Sigmoid colon (tissue), 3 donors: ENCODE data around the gene REEP3.
"Not testable (repeated sequence)": the region's sequence is repeated elsewhere in the genome, so short reads cannot be mapped to it uniquely, and the experiment has no call there.

Experiments
- POLR2A ChIP-seq, 2 donors: fragments of 450-650 bp; IDR thresholded peaks; one replicate each; pipeline ENCODE4 v1.6.1; 2016; ENCODE audit warnings: antibody characterized with exemption in 2 of 2, mild to moderate bottlenecking in 2 of 2, moderate library complexity in 2 of 2
- TF ChIP-seq, protein P1 (sequence below), 4 experiments: fragments of 450-650 bp in 3 of 4; fragments of 200-600 bp in 1 of 4; IDR thresholded peaks; one replicate each; pipeline ENCODE4 v1.5.1; 2016 to 2019; ENCODE audit warnings: antibody characterized with exemption in 4 of 4, mild to moderate bottlenecking in 3 of 4, moderate library complexity in 2 of 4

GRCh38 chr10:63564731-63565130, 43.5 kb downstream of the REEP3 start:
- TF ChIP-seq POLR2A (IDR thresholded peaks at IDR 0.05): not testable (repeated sequence)
- TF ChIP-seq, protein P1, sequence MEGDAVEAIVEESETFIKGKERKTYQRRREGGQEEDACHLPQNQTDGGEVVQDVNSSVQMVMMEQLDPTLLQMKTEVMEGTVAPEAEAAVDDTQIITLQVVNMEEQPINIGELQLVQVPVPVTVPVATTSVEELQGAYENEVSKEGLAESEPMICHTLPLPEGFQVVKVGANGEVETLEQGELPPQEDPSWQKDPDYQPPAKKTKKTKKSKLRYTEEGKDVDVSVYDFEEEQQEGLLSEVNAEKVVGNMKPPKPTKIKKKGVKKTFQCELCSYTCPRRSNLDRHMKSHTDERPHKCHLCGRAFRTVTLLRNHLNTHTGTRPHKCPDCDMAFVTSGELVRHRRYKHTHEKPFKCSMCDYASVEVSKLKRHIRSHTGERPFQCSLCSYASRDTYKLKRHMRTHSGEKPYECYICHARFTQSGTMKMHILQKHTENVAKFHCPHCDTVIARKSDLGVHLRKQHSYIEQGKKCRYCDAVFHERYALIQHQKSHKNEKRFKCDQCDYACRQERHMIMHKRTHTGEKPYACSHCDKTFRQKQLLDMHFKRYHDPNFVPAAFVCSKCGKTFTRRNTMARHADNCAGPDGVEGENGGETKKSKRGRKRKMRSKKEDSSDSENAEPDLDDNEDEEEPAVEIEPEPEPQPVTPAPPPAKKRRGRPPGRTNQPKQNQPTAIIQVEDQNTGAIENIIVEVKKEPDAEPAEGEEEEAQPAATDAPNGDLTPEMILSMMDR (IDR thresholded peaks at IDR 0.05): not testable (repeated sequence)
